ENCODE data around the gene PARD3B.

Gene PARD3B

GRCh38 chr2:205188239-205189138 is 643.2 kb downstream of the PARD3B start:
- H3K27ac ChIP-seq (ENCODE audit: low read depth, low read length): no peak overlapping the region
- no peaks in the 10 kb centered on the region for H3K27me3 ChIP-seq (ENCODE audit: control insufficient read depth, insufficient read depth, low read length)
- H3K9ac ChIP-seq (ENCODE audit: low read depth, low read length): no peak overlapping the region
- H3K36me3 ChIP-seq (ENCODE audit: control insufficient read depth, insufficient read depth, low read length): no peaks in the 10 kb centered on the region
- H3K4me1 ChIP-seq (ENCODE audit: control insufficient read depth, insufficient read depth, low read length): peaks cover 8% of the 10 kb centered on the region
- H3K9me3 ChIP-seq (ENCODE audit: control insufficient read depth, insufficient read depth, low read length): no peaks in the 10 kb centered on the region
- no peak overlapping the region for H3K4me3 ChIP-seq (ENCODE audit: low read depth, low read length)

DNA sequence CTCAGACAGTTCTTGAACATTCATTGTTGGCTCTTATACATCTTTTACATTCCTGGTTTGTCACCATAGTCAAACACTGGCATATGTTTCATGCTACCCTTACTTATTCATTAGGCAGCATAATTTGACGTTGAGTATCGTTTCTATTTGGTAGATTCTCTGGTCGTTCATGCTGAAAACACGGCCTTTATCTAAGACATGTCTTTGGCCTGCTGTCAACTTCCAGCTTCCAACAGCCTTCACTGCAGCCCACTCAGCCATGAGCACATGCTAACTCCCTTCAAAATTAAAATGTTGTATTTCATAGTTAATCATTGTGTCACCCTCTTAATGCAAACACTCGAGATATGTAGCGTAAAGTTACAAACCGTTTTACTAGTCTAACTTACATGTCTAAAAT is 644.0 kb downstream of the PARD3B start:
- H3K36me3 ChIP-seq (ENCODE audit: control insufficient read depth, insufficient read depth, low read length): no peaks in the 10 kb centered on the region
- H3K4me3 ChIP-seq (ENCODE audit: low read depth, low read length): no peak overlapping the region
- H3K4me1 ChIP-seq (ENCODE audit: control insufficient read depth, insufficient read depth, low read length): peaks cover 8% of the 10 kb centered on the region
- no peak overlapping the region for H3K9ac ChIP-seq (ENCODE audit: low read depth, low read length)
- no peaks in the 10 kb centered on the region for H3K27me3 ChIP-seq (ENCODE audit: control insufficient read depth, insufficient read depth, low read length)
- H3K9me3 ChIP-seq (ENCODE audit: control insufficient read depth, insufficient read depth, low read length): no peaks in the 10 kb centered on the region
- H3K27ac ChIP-seq (ENCODE audit: low read depth, low read length): no peak overlapping the region

GRCh38 chr2:205190528-205190927 is 645.3 kb downstream of the PARD3B start:
- H3K4me3 ChIP-seq (ENCODE audit: low read depth, low read length): no peak overlapping the region
- H3K36me3 ChIP-seq (ENCODE audit: control insufficient read depth, insufficient read depth, low read length): no peaks in the 10 kb centered on the region
- H3K9me3 ChIP-seq (ENCODE audit: control insufficient read depth, insufficient read depth, low read length): no peaks in the 10 kb centered on the region
- no peaks in the 10 kb centered on the region for H3K27me3 ChIP-seq (ENCODE audit: control insufficient read depth, insufficient read depth, low read length)
- H3K27ac ChIP-seq (ENCODE audit: low read depth, low read length): no peak overlapping the region
- peaks cover 8% of the 10 kb centered on the region for H3K4me1 ChIP-seq (ENCODE audit: control insufficient read depth, insufficient read depth, low read length)
- no peak overlapping the region for H3K9ac ChIP-seq (ENCODE audit: low read depth, low read length)

DNA sequence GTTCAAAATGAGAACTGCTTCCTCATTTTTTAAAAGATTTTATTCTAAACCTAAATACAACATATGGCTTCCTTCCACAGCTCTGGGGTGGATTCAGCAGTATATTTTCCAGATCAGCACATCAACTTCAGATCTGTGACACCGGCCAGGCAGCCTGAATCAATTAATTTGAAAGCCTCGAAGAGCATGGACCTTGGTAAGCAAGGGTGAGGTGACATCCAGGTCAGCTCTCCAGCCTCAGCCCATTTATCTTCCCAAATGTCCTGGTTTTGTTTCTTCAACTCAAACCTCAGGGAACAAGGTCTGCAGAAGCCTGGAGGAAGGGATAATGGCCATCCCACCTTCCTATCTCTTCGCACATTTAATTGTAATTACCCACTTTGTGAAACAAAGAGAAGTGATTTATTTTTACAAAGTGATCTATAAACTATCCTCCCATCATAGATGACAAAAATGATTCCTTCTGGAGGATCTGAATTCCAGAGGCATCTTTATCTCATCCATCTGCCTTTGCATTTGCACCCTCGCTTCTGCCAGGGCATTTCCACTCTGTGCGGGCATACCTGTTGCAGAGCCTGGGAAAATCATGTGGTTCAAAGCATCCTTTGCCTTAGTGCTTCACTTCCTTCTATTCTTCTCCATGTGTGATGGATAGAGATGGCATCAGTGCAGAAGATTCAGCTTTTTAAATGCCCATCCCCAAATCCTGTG is 648.0 kb downstream of the PARD3B start:
- Histone ChIP-seq H3K9me3 (ENCODE audit: control insufficient read depth, insufficient read depth, low read length) (no peaks in the 10 kb centered on the region), H3K27me3 (ENCODE audit: control insufficient read depth, insufficient read depth, low read length) (no peaks in the 10 kb centered on the region), H3K4me3 (ENCODE audit: low read depth, low read length) (no peak overlapping the region), H3K9ac (ENCODE audit: low read depth, low read length) (no peak overlapping the region), H3K27ac (ENCODE audit: low read depth, low read length) (no peak overlapping the region), H3K4me1 (ENCODE audit: control insufficient read depth, insufficient read depth, low read length) (peaks cover 28% of the 10 kb centered on the region), H3K36me3 (ENCODE audit: control insufficient read depth, insufficient read depth, low read length) (no peaks in the 10 kb centered on the region)

DNA sequence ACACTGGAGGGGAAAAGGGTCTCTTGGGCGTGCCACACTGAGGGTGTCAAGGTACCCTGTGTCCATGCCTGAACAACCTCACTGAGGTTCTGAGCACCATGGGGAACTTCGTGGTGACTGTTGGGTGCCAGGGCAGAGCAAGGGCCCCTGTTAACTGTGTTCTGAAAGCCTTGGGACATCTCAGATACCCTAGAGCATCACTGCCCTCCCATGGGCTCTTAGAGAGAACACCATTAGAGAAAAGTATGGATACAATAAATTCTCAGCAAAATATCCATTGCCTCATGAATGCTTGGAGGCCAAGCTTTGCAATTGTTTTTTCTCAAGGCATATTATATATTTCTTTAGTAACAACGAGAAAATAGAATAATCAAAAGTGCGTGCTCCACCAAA is 648.6 kb downstream of the PARD3B start:
- Histone ChIP-seq H3K27ac (ENCODE audit: low read depth, low read length) (no peak overlapping the region), H3K36me3 (ENCODE audit: control insufficient read depth, insufficient read depth, low read length) (no peaks in the 10 kb centered on the region), H3K9ac (ENCODE audit: low read depth, low read length) (no peak overlapping the region), H3K9me3 (ENCODE audit: control insufficient read depth, insufficient read depth, low read length) (no peaks in the 10 kb centered on the region), H3K4me1 (ENCODE audit: control insufficient read depth, insufficient read depth, low read length) (peaks cover 32% of the 10 kb centered on the region), H3K4me3 (ENCODE audit: low read depth, low read length) (no peak overlapping the region), H3K27me3 (ENCODE audit: control insufficient read depth, insufficient read depth, low read length) (no peaks in the 10 kb centered on the region)

GRCh38 chr2:205197468-205198139 is 652.3 kb downstream of the PARD3B start:
- Histone ChIP-seq H3K27ac (ENCODE audit: low read depth, low read length) (peak overlapping the region; percentile 93), H3K36me3 (ENCODE audit: control insufficient read depth, insufficient read depth, low read length) (no peaks in the 10 kb centered on the region), H3K9me3 (ENCODE audit: control insufficient read depth, insufficient read depth, low read length) (no peaks in the 10 kb centered on the region), H3K9ac (ENCODE audit: low read depth, low read length) (peak overlapping the region; percentile 33), H3K27me3 (ENCODE audit: control insufficient read depth, insufficient read depth, low read length) (no peaks in the 10 kb centered on the region), H3K4me1 (ENCODE audit: control insufficient read depth, insufficient read depth, low read length) (peaks cover 43% of the 10 kb centered on the region), H3K4me3 (ENCODE audit: low read depth, low read length) (peak overlapping the region; percentile 27)

DNA sequence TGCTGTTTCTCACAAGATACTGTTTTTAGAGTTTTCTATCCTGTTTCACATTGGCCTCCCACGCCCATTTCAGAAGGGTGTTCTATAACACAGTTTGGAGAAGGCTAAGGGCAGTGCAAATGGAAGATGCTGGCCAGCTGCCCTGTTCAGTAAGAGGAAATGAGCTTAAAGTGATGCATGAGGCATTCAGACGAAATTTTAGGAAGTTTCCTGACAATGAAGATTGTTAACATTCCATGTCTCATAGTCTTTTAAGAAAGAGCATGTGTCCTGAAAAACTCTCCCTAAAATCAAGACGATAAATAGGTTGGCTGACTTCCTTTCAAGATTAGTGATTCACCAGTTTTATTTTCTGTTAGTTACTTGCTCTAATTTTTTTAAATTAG is 652.9 kb downstream of the PARD3B start:
- peak overlapping the region; percentile 33 for H3K9ac ChIP-seq (ENCODE audit: low read depth, low read length)
- H3K9me3 ChIP-seq (ENCODE audit: control insufficient read depth, insufficient read depth, low read length): no peaks in the 10 kb centered on the region
- H3K27ac ChIP-seq (ENCODE audit: low read depth, low read length): peak overlapping the region; percentile 93
- H3K4me3 ChIP-seq (ENCODE audit: low read depth, low read length): peak overlapping the region; percentile 27; the same call in 1 of the 2 replicates
- H3K4me1 ChIP-seq (ENCODE audit: control insufficient read depth, insufficient read depth, low read length): peaks cover 43% of the 10 kb centered on the region
- no peaks in the 10 kb centered on the region for H3K36me3 ChIP-seq (ENCODE audit: control insufficient read depth, insufficient read depth, low read length)
- no peaks in the 10 kb centered on the region for H3K27me3 ChIP-seq (ENCODE audit: control insufficient read depth, insufficient read depth, low read length)

GRCh38 chr2:205199165-205199850 is 654.0 kb downstream of the PARD3B start:
- Histone ChIP-seq H3K9ac (ENCODE audit: low read depth, low read length) (no peak overlapping the region), H3K27ac (ENCODE audit: low read depth, low read length) (no peak overlapping the region), H3K4me3 (ENCODE audit: low read depth, low read length) (no peak overlapping the region), H3K9me3 (ENCODE audit: control insufficient read depth, insufficient read depth, low read length) (no peaks in the 10 kb centered on the region), H3K4me1 (ENCODE audit: control insufficient read depth, insufficient read depth, low read length) (peaks cover 43% of the 10 kb centered on the region), H3K36me3 (ENCODE audit: control insufficient read depth, insufficient read depth, low read length) (no peaks in the 10 kb centered on the region), H3K27me3 (ENCODE audit: control insufficient read depth, insufficient read depth, low read length) (no peaks in the 10 kb centered on the region)

GRCh38 chr2:205210494-205210893 is 665.2 kb downstream of the PARD3B start:
- H3K9ac ChIP-seq (ENCODE audit: low read depth, low read length): no peak overlapping the region
- H3K27me3 ChIP-seq (ENCODE audit: control insufficient read depth, insufficient read depth, low read length): no peaks in the 10 kb centered on the region
- no peak overlapping the region for H3K27ac ChIP-seq (ENCODE audit: low read depth, low read length)
- H3K36me3 ChIP-seq (ENCODE audit: control insufficient read depth, insufficient read depth, low read length): no peaks in the 10 kb centered on the region
- H3K4me1 ChIP-seq (ENCODE audit: control insufficient read depth, insufficient read depth, low read length): peaks cover 26% of the 10 kb centered on the region
- no peak overlapping the region for H3K4me3 ChIP-seq (ENCODE audit: low read depth, low read length)
- no peaks in the 10 kb centered on the region for H3K9me3 ChIP-seq (ENCODE audit: control insufficient read depth, insufficient read depth, low read length)

- Histone ChIP-seq H3K9me3 (ENCODE audit: control insufficient read depth, insufficient read depth, low read length) (no peaks in the 10 kb centered on the region), H3K4me3 (ENCODE audit: low read depth, low read length) (no peak overlapping the region), H3K36me3 (ENCODE audit: control insufficient read depth, insufficient read depth, low read length) (no peaks in the 10 kb centered on the region), H3K4me1 (ENCODE audit: control insufficient read depth, insufficient read depth, low read length) (peaks cover 36% of the 10 kb centered on the region), H3K27me3 (ENCODE audit: control insufficient read depth, insufficient read depth, low read length) (no peaks in the 10 kb centered on the region), H3K9ac (ENCODE audit: low read depth, low read length) (no peak overlapping the region), H3K27ac (ENCODE audit: low read depth, low read length) (no peak overlapping the region)
These were observed 667.1 kb downstream of the PARD3B start for GRCh38 chr2:205212357-205212756.

Measured in HUES48 (cell line).